HEK293T (cell line): Measurements from ENCODE around the gene COL9A3.
A peak's percentile ranks its signal among the peaks of the same experiment; 100 is the strongest.
"Not testable (repeated sequence)": the region's sequence is repeated elsewhere in the genome, so short reads cannot be mapped to it uniquely, and the experiment has no call there.

Experiments used
- CTCF ChIA-PET: fragments of 350-600 bp; formaldehyde crosslinking; extraction: SDS; loops from one replicate; lab custom pipeline; 2021; ENCODE audit warnings: antibody characterized with exemption, inconsistent platforms; lab: Yijun Ruan, JAX
- POLR2A ChIA-PET: fragments of 350-600 bp; formaldehyde crosslinking; extraction: SDS; loops from one replicate; lab custom pipeline; 2020; ENCODE audit warnings: antibody characterized with exemption, inconsistent platforms; lab: Yijun Ruan, JAX
- DNase-seq: peaks from one replicate; pipeline ENCODE4 v3.0.0; 2012; ENCODE audit warnings: mixed read lengths; ENCODE audit errors: extremely low spot score
- ARNT ChIP-seq: fragments of 450-650 bp; IDR thresholded peaks from 2 replicates; pipeline ENCODE4 v1.6.1; 2017; ENCODE audit warnings: mild to moderate bottlenecking
- BHLHE40 ChIP-seq: fragments of 450-650 bp; IDR thresholded peaks from 2 replicates; pipeline ENCODE4 v1.6.1; 2016; ENCODE audit warnings: mild to moderate bottlenecking, moderate library complexity, borderline replicate concordance
- CTBP1 ChIP-seq: fragments of 450-650 bp; IDR thresholded peaks from 2 replicates; pipeline ENCODE4 v1.6.1; 2016; ENCODE audit warnings: borderline replicate concordance
- ELF4 ChIP-seq: fragments of 450-650 bp; IDR thresholded peaks from 2 replicates; pipeline ENCODE4 v1.6.1; 2017; ENCODE audit warnings: antibody characterized with exemption
- FOXA1 ChIP-seq: fragments of 450-650 bp; IDR thresholded peaks from 2 replicates; pipeline ENCODE4 v1.6.1; 2016; ENCODE audit warnings: mild to moderate bottlenecking
- FOXK2 ChIP-seq: fragments of 450-650 bp; IDR thresholded peaks from 2 replicates; pipeline ENCODE4 v1.6.1; 2016; ENCODE audit warnings: mild to moderate bottlenecking
- FOXM1 ChIP-seq: fragments of 450-650 bp; IDR thresholded peaks from 2 replicates; pipeline ENCODE4 v1.6.1; 2017; ENCODE audit warnings: mild to moderate bottlenecking, borderline replicate concordance
- HDGF ChIP-seq: fragments of 450-650 bp; IDR thresholded peaks from 2 replicates; pipeline ENCODE4 v1.6.1; 2017; ENCODE audit warnings: antibody characterized with exemption, borderline replicate concordance
- L3MBTL2 ChIP-seq: fragments of 450-650 bp; conservative IDR thresholded peaks from 2 replicates; pipeline ENCODE4 v1.6.1; 2016; ENCODE audit warnings: mild to moderate bottlenecking
- LEF1 ChIP-seq: fragments of 450-650 bp; IDR thresholded peaks from 2 replicates; pipeline ENCODE4 v1.6.1; 2017; ENCODE audit warnings: mild to moderate bottlenecking, borderline replicate concordance
- NFRKB ChIP-seq: fragments of 450-650 bp; IDR thresholded peaks from 2 replicates; pipeline ENCODE4 v1.6.1; 2016; ENCODE audit warnings: mild to moderate bottlenecking, moderate library complexity
- SP1 ChIP-seq: fragments of 450-650 bp; IDR thresholded peaks from 2 replicates; pipeline ENCODE4 v1.6.1; 2017
- SUZ12 ChIP-seq: fragments of 450-650 bp; IDR thresholded peaks from 2 replicates; pipeline ENCODE4 v1.6.1; 2016; ENCODE audit warnings: mild to moderate bottlenecking
- TARDBP ChIP-seq: fragments of 450-650 bp; IDR thresholded peaks from 2 replicates; pipeline ENCODE4 v1.6.1; 2016
- ZNF384 ChIP-seq: fragments of 450-650 bp; IDR thresholded peaks from 2 replicates; pipeline ENCODE4 v1.6.1; 2016
- TF ChIP-seq, protein P1 (sequence below): fragments of 450-650 bp; IDR thresholded peaks from 2 replicates; pipeline ENCODE4 v1.6.1; 2016

Gene COL9A3

DNA sequence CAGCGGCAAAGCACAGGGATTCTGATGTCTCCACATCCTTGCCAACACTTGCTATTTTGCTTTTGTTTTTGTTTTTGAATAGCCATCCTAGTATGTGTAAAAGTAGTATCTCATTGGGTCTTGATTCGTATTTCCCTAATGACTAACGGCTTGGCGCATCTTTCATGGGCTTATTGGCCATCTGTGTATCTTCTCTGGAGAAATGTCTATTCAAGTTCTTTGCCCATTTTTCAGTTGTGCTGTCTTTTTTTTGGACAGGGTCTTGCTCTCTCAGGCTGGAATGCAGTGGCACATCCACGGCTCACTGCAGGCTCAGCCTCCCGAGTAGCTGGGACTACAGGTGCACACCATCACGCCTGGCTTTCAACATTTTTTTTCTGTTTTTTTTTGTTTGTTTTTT, 27.3 kb downstream of the COL9A3 start:
- CTCF ChIA-PET: no interaction called here
- TF ChIP-seq FOXA1: no peak
- TF ChIP-seq SUZ12: no peak
- TF ChIP-seq ZNF384: no peak
- no peak for TF ChIP-seq ARNT
- no peak for TF ChIP-seq NFRKB
- no peak for TF ChIP-seq ELF4
- no peak for TF ChIP-seq FOXK2
- TF ChIP-seq TARDBP: no peak
- TF ChIP-seq, protein P1, sequence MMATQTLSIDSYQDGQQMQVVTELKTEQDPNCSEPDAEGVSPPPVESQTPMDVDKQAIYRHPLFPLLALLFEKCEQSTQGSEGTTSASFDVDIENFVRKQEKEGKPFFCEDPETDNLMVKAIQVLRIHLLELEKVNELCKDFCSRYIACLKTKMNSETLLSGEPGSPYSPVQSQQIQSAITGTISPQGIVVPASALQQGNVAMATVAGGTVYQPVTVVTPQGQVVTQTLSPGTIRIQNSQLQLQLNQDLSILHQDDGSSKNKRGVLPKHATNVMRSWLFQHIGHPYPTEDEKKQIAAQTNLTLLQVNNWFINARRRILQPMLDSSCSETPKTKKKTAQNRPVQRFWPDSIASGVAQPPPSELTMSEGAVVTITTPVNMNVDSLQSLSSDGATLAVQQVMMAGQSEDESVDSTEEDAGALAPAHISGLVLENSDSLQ: no peak
- POLR2A ChIA-PET: no interaction called here
- no peak for DNase-seq

DNA sequence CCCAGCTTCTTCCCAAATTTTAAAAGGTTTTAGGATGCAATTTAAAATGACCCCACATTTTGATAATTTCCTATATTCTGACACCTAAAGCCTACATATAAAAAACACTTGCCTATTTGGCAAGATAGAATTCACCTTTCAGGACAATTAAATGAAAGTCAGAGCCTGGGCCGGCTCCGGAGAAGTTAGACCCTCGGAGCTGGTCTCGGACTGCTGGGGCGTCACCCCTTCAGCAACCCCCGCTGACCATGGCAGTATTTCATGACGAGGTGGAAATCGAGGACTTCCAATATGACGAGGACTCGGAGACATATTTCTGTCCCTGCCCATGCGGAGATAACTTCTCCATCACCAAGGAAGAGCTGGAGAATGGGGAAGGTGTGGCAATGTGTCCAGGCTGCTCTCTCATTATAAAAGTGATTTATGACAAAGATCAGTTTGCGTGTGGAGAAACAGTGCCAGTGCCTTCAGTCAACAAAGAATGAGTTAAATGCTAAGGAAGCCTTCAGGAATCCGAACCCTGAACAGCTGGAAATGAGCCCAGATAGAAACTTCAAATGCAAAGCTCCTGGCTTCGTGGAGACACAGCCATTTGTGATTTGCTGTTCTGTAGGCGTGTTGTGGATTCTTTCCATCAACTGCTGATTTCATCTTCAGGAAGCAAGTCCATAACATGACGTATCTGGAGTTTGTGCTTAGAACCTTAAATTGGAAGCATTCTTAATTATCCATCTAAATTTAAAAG, 28.7 kb downstream of the COL9A3 start:
- TF ChIP-seq, protein P1: peak; percentile 69
- TF ChIP-seq ARNT: no peak
- no peak for DNase-seq
- ChIA-PET CTCF (interaction anchor here (0.6 kb wide), 1 partner anchor 37 kb away, joined by 3 read pairs; no protein-coding TSS in a partner anchor), POLR2A (interaction anchor here (0.7 to 0.8 kb wide), 2 partner anchors 14 to 21 kb away, joined by 3 read pairs; no protein-coding TSS in a partner anchor)

DNA sequence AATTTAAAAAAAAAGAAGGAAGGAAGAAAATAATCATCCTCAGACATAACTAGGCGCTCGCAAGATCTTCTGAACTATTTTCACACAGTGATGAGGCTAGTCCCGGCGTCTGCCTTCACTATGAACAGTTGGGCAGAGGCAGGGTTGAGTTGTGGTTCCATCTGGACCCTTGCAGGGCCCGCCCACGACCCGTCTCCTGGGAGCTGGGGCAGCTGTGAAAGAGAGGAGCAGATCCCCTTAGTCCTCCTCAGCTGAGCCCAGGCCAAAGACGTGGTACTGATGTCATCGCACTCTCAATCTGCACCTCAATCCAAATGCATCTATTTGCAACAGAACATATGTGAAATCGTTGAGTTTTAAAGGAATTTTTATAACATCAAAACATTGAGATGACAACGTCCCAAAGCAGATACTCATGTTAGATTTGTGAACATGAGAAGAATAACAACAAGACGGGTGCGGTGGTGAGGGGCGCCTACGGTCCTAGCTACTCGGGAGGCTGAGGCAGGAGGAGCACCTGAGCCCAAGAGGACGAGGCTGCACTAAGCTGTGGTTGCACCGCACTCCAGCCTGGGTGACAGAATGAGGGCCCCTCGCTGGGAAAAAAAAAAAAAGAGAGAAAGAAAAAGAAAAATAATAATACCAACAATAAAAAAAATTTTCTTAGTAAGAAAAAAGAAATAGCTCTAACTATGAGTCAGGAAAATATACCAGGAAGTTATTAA, 29.5 kb downstream of the COL9A3 start:
- CTCF ChIA-PET: interaction anchor here (0.6 to 2.0 kb wide), 2 partner anchors 10 to 23 kb away, joined by 3 to 14 read pairs; no protein-coding TSS in a partner anchor

DNA sequence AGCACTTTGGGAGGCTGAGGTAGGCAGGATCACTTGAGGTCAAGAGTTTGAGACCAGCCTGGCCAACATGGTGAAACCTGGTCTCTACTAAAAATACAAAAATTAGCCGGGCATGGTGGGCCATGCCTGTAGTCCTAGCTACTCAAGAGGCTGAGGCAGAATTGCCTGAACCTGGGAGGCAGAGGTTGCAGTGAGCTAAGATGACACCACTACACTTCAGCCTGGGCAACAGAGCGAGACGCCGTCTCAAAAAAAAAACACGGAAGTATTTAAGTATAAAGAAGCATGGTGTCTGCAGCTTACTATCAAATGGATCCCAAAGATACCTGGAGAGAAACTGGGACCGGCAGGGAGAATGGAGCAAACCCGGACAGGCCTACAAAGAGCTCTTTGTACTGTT, 32.1 kb downstream of the COL9A3 start:
- ChIA-PET POLR2A (interaction anchor here (0.6 to 2.1 kb wide), 3 partner anchors 11 to 53 kb away, joined by 4 to 5 read pairs (median 4); partner anchors contain the start of gene MRGBP), CTCF (interaction anchor here (0.6 to 0.8 kb wide), 2 partner anchors 8 to 49 kb away, joined by 5 to 6 read pairs; no protein-coding TSS in a partner anchor)
- not testable (repeated sequence) for DNase-seq

More for the DNA sequence above, 29.5 kb downstream of the COL9A3 start:
- TF ChIP-seq TARDBP (no peak), HDGF (no peak), LEF1 (no peak), ZNF384 (no peak), FOXK2 (no peak)
- TF ChIP-seq, protein P1: no peak
- POLR2A ChIA-PET: interaction anchor here (0.6 to 1.2 kb wide), 3 partner anchors 13 to 34 kb away, joined by 3 to 4 read pairs (median 3); no protein-coding TSS in a partner anchor
- DNase-seq: no peak

DNA sequence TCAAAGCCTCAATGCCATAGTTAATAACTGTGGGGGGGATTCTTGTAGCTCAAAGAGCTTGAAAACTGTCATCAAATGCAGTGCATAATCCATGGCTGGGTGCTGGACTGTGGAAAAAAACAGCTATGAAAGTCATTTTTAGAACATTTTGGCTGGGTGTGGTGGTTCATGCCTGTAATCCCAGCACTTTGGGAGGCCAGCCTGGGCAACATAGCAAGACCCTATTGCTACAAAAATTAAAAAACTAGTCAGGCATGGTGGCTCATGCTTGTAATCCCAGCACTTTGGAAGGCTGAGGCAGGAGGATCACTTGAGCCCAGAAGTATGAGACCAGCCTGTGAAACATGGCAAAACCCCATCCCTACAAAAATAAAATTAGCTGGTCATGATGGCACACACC, 32.6 kb downstream of the COL9A3 start:
- ChIA-PET CTCF (interaction anchor here (0.6 to 0.8 kb wide), 2 partner anchors 9 to 49 kb away, joined by 5 to 6 read pairs; no protein-coding TSS in a partner anchor), POLR2A (interaction anchor here (1.0 to 2.1 kb wide), 2 partner anchors 10 to 53 kb away, joined by 4 to 5 read pairs; partner anchors contain the start of gene MRGBP)
- DNase-seq: no peak
- TF ChIP-seq LEF1 (no peak), SP1 (no peak), FOXA1 (no peak), ELF4 (no peak), ARNT (no peak), BHLHE40 (no peak)

DNA sequence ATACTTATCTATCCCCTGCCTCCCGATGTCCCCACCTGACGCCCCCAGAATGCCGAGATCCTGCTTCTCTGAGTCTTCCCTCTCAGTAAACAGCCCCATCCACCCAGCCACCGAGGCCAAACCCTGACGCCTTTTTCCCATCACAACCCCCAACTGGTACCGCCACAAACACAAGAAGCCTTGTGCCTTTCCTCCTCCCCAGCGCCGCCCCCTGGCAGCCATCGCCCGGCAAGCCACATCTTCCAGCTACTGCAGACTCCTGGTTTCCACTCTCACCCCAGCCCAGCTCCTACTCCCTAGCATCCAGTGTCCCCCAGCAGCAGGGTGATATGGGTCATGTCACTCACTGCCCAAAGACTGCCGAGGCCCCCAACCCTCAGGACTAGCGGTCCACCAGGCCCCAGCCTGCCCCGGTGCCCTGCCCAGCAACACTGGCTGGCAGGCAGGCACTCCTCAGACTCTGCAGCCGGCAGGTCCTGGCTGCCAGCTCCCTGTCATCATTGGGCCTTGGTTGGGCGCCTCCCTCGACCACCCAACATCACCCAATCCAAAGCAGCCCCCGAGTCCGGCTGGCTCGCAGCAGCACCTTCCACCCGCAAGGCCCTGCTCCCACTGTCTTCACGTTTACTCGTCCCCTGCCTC, 33.6 kb downstream of the COL9A3 start:
- ChIA-PET CTCF (no interaction called here), POLR2A (interaction anchor here (2.1 kb wide), 1 partner anchor 9 kb away, joined by 5 read pairs; no protein-coding TSS in a partner anchor)
- TF ChIP-seq ZNF384: no peak
- no peak for TF ChIP-seq NFRKB
- no peak for TF ChIP-seq L3MBTL2
- no peak for TF ChIP-seq SUZ12
- TF ChIP-seq, protein P1: no peak
- TF ChIP-seq FOXK2: no peak
- TF ChIP-seq BHLHE40: no peak
- no peak for TF ChIP-seq LEF1
- TF ChIP-seq ELF4: no peak
- no peak for TF ChIP-seq ARNT
- no peak for TF ChIP-seq FOXA1
- no peak for TF ChIP-seq FOXM1
- no peak for TF ChIP-seq TARDBP
- TF ChIP-seq CTBP1: no peak
- no peak for DNase-seq
